ENCODE data around the gene RYK.

RYK gene

GRCh38 chr3:134148534-134148933 lies 102.1 kb downstream of the RYK start:
- H3K4me1 ChIP-seq (ENCODE audit: control insufficient read depth, insufficient read depth, low read length), result no peaks in the 10 kb centered on the region
- H3K4me3 ChIP-seq (ENCODE audit: low read depth, low read length), result no peak overlapping the region
- H3K27ac ChIP-seq (ENCODE audit: extremely low read depth, low read depth, low read length), result no peak overlapping the region
- TF ChIP-seq ZNF221 (tag by site-specific recombination; IDR thresholded peaks at IDR 0.05; ENCODE audit: borderline replicate concordance), result no peak
- TF ChIP-seq TSHZ1 (tag by site-specific recombination; IDR thresholded peaks at IDR 0.05; ENCODE audit: borderline replicate concordance), result no peak
- TF ChIP-seq OSR2 (tag by site-specific recombination; IDR thresholded peaks at IDR 0.05), result no peak
- TF ChIP-seq ZNF341 (tag by site-specific recombination; IDR thresholded peaks at IDR 0.05; ENCODE audit: low read depth), result no peak
- TF ChIP-seq ZBTB6 (tag by site-specific recombination; IDR thresholded peaks at IDR 0.05), result no peak
- no peak for TF ChIP-seq ZNF555 (tag by site-specific recombination; conservative IDR thresholded peaks at IDR 0.05)
- no peak for TF ChIP-seq ZBTB48 (tag by site-specific recombination; IDR thresholded peaks at IDR 0.05)
- no peak for TF ChIP-seq PBX3 (CRISPR knock-in tag; IDR thresholded peaks at IDR 0.05)
- TF ChIP-seq ZNF654 (tag by site-specific recombination; IDR thresholded peaks at IDR 0.05; ENCODE audit: low read depth), result no peak
- TF ChIP-seq MZF1 (tag by site-specific recombination; IDR thresholded peaks at IDR 0.05; ENCODE audit: borderline replicate concordance), result no peak
- no peak for TF ChIP-seq ZNF2 (tag by site-specific recombination; IDR thresholded peaks at IDR 0.05)
- no peak for TF ChIP-seq MYNN (tag by site-specific recombination; IDR thresholded peaks at IDR 0.05; ENCODE audit: borderline replicate concordance)
- no peak for TF ChIP-seq YY1 (tag by site-specific recombination; IDR thresholded peaks at IDR 0.05)
- TF ChIP-seq ZNF157 (tag by site-specific recombination; IDR thresholded peaks at IDR 0.05), result no peak
- TF ChIP-seq HOXA7 (CRISPR knock-in tag; IDR thresholded peaks at IDR 0.05; ENCODE audit: borderline replicate concordance), result no peak
- TF ChIP-seq ZNF791 (tag by site-specific recombination; IDR thresholded peaks at IDR 0.05), result no peak
- POLR2A ChIA-PET, result no interaction called here
- CTCF ChIA-PET, result no interaction called here
- no peaks in the 10 kb centered on the region for H3K9me3 ChIP-seq (ENCODE audit: control insufficient read depth, insufficient read depth, low read depth, low read length)
- H3K36me3 ChIP-seq (ENCODE audit: control insufficient read depth in 2 of 2, insufficient read depth in 1 of 2, low read length in 2 of 2), result peaks cover 0 to 20% of the 10 kb centered on the region in 2 experiments; a peak in 1 of 3 replicates

GRCh38 chr3:134147411-134147810 lies 103.2 kb downstream of the RYK start:
- H3K27ac ChIP-seq (ENCODE audit: extremely low read depth, low read depth, low read length), result no peak overlapping the region
- no peaks in the 10 kb centered on the region for H3K4me1 ChIP-seq (ENCODE audit: control insufficient read depth, insufficient read depth, low read length)
- CTCF ChIA-PET, result no interaction called here
- H3K4me3 ChIP-seq (ENCODE audit: low read depth, low read length), result no peak overlapping the region
- TF ChIP-seq ZNF610 (tag by site-specific recombination; IDR thresholded peaks at IDR 0.05; ENCODE audit: borderline replicate concordance), result no peak
- no peak for TF ChIP-seq ZXDB (tag by site-specific recombination; IDR thresholded peaks at IDR 0.05)
- TF ChIP-seq ZSCAN30 (tag by site-specific recombination; IDR thresholded peaks at IDR 0.05), result no peak
- no peak for TF ChIP-seq ZNF404 (tag by site-specific recombination; IDR thresholded peaks at IDR 0.05)
- no peak for TF ChIP-seq ZIC2 (tag by site-specific recombination; IDR thresholded peaks at IDR 0.05)
- TF ChIP-seq ZNF350 (tag by site-specific recombination; IDR thresholded peaks at IDR 0.05), result no peak
- TF ChIP-seq ZNF488 (tag by site-specific recombination; IDR thresholded peaks at IDR 0.05), result no peak
- no peak for TF ChIP-seq BCL11B (tag by site-specific recombination; IDR thresholded peaks at IDR 0.05; ENCODE audit: low read depth)
- TF ChIP-seq ZFHX2 (tag by site-specific recombination; conservative IDR thresholded peaks at IDR 0.05), result no peak
- TF ChIP-seq ZNF544 (tag by site-specific recombination; IDR thresholded peaks at IDR 0.05), result no peak
- no peak for TF ChIP-seq ZNF623 (tag by site-specific recombination; IDR thresholded peaks at IDR 0.05)
- TF ChIP-seq ZNF654 (tag by site-specific recombination; IDR thresholded peaks at IDR 0.05; ENCODE audit: low read depth), result no peak
- TF ChIP-seq ZNF514 (tag by site-specific recombination; IDR thresholded peaks at IDR 0.05), result no peak
- peaks cover 0 to 15% of the 10 kb centered on the region in 2 experiments; a peak in 1 of 3 replicates for H3K36me3 ChIP-seq (ENCODE audit: control insufficient read depth in 2 of 2, insufficient read depth in 1 of 2, low read length in 2 of 2)
- H3K9me3 ChIP-seq (ENCODE audit: control insufficient read depth, insufficient read depth, low read depth, low read length), result no peaks in the 10 kb centered on the region
- POLR2A ChIA-PET, result no interaction called here

All from HEK293 (cell line).